NB4 (cell line): ENCODE measurements around the gene KRTAP15-1.

Experiments
- MYC ChIP-seq: IDR thresholded peaks from 2 replicates; pipeline ENCODE4 v1.6.1; 2011; ENCODE audit warnings: low read depth, low read length
- POLR2A ChIP-seq: IDR thresholded peaks from 2 replicates; pipeline ENCODE4 v1.6.1; 2011; ENCODE audit warnings: mild to moderate bottlenecking; ENCODE audit not compliant: insufficient read length; ENCODE audit errors: extremely low read depth
- TF ChIP-seq, protein P1 (sequence below): IDR thresholded peaks from one replicate; pipeline ENCODE4 v1.5.1; 2012; ENCODE audit warnings: low read depth, low read length
- TF ChIP-seq, protein P2 (sequence below): IDR thresholded peaks from 2 replicates; pipeline ENCODE4 v1.6.1; 2011; ENCODE audit warnings: low read depth, low read length

DNA sequence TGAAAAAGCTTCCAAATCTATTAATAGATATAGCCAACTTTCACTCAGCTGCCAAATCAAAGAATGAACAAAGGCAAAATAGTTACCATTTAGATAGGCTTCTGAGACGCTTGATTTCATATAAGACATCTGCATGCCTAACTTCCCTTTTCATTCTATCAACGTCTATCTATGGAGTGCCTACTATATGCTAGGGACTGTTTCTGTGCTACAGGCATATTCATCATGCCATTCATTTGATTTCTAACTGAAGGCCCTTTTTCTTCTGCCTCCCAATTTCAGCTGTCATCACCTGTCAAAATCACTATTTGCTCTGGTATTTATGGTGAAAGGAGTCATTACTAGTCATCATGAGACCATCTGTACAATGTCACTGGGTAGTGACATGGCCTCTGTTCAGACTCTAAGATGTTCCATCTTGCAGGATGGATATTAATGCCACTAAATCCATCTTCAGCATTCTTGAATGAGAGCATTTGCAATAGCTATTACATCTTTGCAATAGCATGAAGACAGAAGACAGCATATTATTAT is 48.5 kb upstream of the KRTAP15-1 start:
- TF ChIP-seq, protein P1, sequence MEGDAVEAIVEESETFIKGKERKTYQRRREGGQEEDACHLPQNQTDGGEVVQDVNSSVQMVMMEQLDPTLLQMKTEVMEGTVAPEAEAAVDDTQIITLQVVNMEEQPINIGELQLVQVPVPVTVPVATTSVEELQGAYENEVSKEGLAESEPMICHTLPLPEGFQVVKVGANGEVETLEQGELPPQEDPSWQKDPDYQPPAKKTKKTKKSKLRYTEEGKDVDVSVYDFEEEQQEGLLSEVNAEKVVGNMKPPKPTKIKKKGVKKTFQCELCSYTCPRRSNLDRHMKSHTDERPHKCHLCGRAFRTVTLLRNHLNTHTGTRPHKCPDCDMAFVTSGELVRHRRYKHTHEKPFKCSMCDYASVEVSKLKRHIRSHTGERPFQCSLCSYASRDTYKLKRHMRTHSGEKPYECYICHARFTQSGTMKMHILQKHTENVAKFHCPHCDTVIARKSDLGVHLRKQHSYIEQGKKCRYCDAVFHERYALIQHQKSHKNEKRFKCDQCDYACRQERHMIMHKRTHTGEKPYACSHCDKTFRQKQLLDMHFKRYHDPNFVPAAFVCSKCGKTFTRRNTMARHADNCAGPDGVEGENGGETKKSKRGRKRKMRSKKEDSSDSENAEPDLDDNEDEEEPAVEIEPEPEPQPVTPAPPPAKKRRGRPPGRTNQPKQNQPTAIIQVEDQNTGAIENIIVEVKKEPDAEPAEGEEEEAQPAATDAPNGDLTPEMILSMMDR: no peak
- TF ChIP-seq POLR2A (no peak), MYC (no peak)
- TF ChIP-seq, protein P2, sequence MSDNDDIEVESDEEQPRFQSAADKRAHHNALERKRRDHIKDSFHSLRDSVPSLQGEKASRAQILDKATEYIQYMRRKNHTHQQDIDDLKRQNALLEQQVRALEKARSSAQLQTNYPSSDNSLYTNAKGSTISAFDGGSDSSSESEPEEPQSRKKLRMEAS: no peak
